Measurements from ENCODE around the gene HSCB. TPM values are rescaled to one million over a fixed set of nuclear protein-coding genes. Genes with fewer than 3 reads are reported as not detected.

Gene HSCB
- total RNA-seq, 1 donor from 2014 or later: 18.7 TPM

- no peak for DNase-seq (ENCODE audit: low read depth, low spot score)
- H3K4me3 Mint-ChIP-seq: no peak overlapping the region
- no peaks in the 10 kb centered on the region for H3K4me1 Mint-ChIP-seq
- H3K36me3 Mint-ChIP-seq (ENCODE audit: low read depth): peaks cover 21% of the 10 kb centered on the region
- TF ChIP-seq CTCF (conservative IDR thresholded peaks at IDR 0.05): no peak
- H3K27ac Mint-ChIP-seq (ENCODE audit: unreplicated experiment): no peak overlapping the region
- no peaks in the 10 kb centered on the region for H3K27me3 Mint-ChIP-seq (ENCODE audit: low read depth)
- H3K9me3 Mint-ChIP-seq: no peaks in the 10 kb centered on the region
These were observed 42.2 kb downstream of the HSCB start for GRCh38 chr22:28783786-28784671.

- Mint-ChIP-seq H3K27me3 (ENCODE audit: low read depth) (no peaks in the 10 kb centered on the region), H3K27ac (ENCODE audit: unreplicated experiment) (no peak overlapping the region), H3K4me3 (no peak overlapping the region), H3K4me1 (peaks cover 6% of the 10 kb centered on the region), H3K36me3 (ENCODE audit: low read depth) (peaks cover 12% of the 10 kb centered on the region), H3K9me3 (no peaks in the 10 kb centered on the region)
- TF ChIP-seq CTCF (conservative IDR thresholded peaks at IDR 0.05): no peak
- no peak for DNase-seq (ENCODE audit: low read depth, low spot score)
These were observed 46.8 kb downstream of the HSCB start for GRCh38 chr22:28788601-28789000.

- no peak for DNase-seq (ENCODE audit: low read depth, low spot score)
- no peaks in the 10 kb centered on the region for H3K9me3 Mint-ChIP-seq
These were observed 49.3 kb downstream of the HSCB start for GRCh38 chr22:28791124-28791523.

GRCh38 chr22:28791841-28792490 lies 50.1 kb downstream of the HSCB start:
- no peaks in the 10 kb centered on the region for H3K27me3 Mint-ChIP-seq (ENCODE audit: low read depth)

More at GRCh38 chr22:28791124-28791523, 49.3 kb downstream of the HSCB start:
- H3K4me3 Mint-ChIP-seq: no peak overlapping the region
- peaks cover 6% of the 10 kb centered on the region for H3K4me1 Mint-ChIP-seq
- H3K27ac Mint-ChIP-seq (ENCODE audit: unreplicated experiment): no peak overlapping the region
- peaks cover 14% of the 10 kb centered on the region for H3K36me3 Mint-ChIP-seq (ENCODE audit: low read depth)
- H3K27me3 Mint-ChIP-seq (ENCODE audit: low read depth): no peaks in the 10 kb centered on the region
- no peak for TF ChIP-seq CTCF (conservative IDR thresholded peaks at IDR 0.05)

More at GRCh38 chr22:28791841-28792490, 50.1 kb downstream of the HSCB start:
- Mint-ChIP-seq H3K4me1 (peaks cover 10% of the 10 kb centered on the region), H3K4me3 (no peak overlapping the region), H3K27ac (ENCODE audit: unreplicated experiment) (no peak overlapping the region), H3K36me3 (ENCODE audit: low read depth) (peaks cover 18% of the 10 kb centered on the region), H3K9me3 (no peaks in the 10 kb centered on the region)
- TF ChIP-seq CTCF (conservative IDR thresholded peaks at IDR 0.05): no peak
- no peak for DNase-seq (ENCODE audit: low read depth, low spot score)

All from neural crest cell (in vitro differentiated cells).